GM12872 (cell line): ENCODE results near the gene MCC.

Experiments
- TF ChIP-seq, protein P1 (sequence below): IDR thresholded peaks from 3 replicates; pipeline ENCODE4 v1.5.1; 2011; ENCODE audit warnings: low read depth, mild to moderate bottlenecking, low read length, moderate library complexity; ENCODE audit not compliant: insufficient read depth

MCC gene

DNA sequence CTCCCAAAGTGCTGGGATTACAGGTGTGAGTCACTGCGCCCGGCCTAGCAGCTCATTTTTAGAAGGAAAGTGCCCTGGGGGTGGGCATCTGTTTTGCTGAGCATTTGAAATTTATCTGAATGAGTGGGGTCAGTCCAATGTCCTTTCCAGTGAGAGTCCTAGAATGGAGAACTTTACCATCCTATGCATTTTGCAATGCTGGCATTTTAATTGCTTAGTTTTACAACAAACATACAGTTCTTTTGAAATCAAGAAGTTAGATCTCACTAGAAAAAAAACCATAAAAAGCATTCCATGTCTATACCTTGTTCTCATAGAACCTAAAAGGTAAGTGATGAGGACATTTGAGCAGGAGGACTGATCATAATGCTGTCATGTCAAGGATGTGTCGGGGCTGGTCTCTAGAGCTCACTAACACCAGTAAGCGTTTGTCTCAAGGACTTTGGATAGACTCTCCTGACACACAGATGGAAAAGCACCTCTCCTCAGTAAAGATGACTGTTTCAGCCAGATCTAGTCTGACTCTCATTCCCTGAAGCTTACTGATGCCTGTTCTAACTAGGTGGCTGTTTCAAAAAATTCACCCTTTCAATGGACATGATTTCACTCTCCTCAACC, 427.7 kb downstream of the MCC start:
- TF ChIP-seq, protein P1, sequence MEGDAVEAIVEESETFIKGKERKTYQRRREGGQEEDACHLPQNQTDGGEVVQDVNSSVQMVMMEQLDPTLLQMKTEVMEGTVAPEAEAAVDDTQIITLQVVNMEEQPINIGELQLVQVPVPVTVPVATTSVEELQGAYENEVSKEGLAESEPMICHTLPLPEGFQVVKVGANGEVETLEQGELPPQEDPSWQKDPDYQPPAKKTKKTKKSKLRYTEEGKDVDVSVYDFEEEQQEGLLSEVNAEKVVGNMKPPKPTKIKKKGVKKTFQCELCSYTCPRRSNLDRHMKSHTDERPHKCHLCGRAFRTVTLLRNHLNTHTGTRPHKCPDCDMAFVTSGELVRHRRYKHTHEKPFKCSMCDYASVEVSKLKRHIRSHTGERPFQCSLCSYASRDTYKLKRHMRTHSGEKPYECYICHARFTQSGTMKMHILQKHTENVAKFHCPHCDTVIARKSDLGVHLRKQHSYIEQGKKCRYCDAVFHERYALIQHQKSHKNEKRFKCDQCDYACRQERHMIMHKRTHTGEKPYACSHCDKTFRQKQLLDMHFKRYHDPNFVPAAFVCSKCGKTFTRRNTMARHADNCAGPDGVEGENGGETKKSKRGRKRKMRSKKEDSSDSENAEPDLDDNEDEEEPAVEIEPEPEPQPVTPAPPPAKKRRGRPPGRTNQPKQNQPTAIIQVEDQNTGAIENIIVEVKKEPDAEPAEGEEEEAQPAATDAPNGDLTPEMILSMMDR: no peak

DNA sequence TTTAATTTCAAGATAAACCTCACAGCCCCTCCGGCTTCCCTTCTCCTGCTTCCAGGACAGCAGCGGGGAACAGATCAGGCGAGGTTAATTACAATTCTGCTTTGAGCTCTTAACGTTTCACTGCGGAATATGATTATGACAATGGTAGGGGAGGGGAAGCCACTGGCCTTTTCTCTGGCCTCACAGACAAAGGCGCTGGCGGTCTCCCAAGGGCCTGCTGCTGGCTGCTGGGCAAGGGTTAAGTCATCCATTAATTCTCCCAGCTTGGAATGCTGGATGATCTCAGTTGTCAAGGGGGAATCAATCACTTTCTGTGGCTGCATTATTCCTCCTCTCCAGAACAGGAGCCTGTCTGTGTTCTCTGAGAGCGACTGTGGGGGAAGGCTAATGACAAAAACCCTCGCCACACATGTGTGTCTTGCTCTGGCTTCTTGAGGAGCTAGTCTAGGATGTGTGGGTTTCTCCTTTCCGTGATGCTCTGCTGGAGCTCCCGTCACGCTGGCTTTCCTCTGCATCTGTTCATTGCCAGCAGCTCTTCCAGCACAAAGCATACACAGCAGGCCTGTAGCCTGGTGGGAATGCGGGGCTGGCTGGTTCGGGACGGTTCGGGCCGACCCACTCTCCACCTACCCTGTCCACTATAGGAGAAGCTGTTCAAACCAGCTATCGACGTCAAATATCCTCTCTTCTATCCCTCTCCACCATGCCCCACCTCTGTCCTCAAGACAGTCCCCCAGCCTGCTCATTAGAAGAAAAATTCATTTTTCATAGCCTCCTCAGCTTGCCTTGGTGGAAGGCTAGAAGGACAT, 428.8 kb downstream of the MCC start:
- TF ChIP-seq, protein P1: no peak

DNA sequence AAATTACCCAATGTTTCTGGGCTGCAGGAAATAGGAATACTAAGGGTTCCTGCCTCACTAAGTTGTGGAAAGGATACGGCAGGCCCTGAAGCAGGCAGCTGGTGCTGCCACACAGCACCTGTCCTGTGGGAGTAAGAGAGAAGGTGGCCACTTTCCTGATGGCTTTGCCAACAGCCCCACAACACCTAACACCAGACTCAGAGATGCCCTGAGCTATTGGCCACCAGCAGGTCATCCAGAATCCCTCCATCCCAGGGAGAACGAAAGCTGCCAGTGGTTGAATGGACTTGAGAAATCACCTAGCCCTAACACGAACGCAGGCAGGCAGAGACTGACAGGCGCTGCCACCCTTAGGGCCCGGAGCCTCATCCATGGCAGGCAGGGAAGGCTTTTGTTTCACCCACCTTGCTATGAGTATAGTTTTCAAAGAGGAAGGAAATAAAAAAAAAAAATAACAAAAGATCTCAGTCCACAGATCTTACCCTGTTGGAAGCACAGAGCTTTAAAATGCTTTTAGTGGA, 429.5 kb downstream of the MCC start:
- TF ChIP-seq, protein P1: no peak

DNA sequence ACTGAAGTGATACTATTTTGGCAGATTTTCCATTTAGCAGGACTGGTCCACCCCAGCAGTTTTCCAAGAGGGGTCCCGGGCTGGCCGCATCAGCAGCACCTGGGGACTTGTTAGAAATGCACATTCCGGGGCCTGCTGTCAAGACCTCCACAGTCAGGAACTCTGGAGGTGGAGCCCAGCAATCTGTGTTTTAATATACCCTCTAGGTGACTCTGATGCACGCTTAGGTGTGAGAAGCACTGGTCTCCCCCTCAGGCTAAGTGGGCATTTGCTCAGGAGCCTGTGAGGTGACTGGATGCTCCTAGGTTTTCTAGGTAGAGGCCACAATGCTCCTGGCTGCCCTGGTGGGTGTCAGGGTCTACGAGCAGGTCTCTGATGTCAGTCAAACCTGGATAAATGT, 430.0 kb downstream of the MCC start:
- TF ChIP-seq, protein P1: no peak

DNA sequence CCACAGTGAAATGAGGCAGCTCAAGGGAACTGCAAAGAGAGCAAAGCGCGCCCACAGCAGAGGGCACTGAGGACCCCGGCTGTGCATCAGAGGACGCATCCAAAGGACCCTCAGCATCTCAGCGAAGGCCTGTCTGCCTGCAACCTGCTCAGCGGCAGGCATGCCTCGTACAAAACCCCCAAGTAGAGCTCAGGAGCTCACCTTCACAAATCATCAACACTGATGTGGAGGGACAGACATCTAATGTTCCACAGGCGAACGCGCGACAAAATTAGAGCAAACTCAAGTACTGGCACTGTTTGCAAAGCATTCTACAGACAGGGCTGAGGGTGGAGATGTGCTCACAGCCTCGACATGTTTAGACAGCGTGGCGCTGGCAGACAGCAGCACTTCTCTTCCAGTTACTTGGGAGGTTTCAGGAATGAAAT, 430.7 kb downstream of the MCC start:
- TF ChIP-seq, protein P1: no peak

DNA sequence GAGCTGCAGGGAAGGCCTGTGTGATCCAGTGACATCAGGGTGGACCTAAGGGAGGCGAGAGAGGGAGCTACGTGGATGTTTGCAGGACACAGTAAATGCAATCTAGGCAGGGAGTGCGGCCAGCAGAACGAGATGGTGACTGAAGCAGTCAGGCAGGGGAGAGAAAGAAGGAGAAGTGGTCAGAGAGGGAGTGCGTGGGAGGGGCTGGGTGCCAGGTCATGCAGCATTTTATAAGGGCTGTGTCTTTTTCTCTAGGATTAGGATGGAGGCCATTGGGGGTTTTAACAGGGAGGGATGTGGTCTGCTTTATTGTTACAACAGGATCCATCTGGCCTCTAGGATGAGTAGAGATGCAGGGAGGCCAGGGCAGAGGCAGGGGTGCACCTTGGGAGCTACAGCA, 431.3 kb downstream of the MCC start:
- TF ChIP-seq, protein P1: no peak

DNA sequence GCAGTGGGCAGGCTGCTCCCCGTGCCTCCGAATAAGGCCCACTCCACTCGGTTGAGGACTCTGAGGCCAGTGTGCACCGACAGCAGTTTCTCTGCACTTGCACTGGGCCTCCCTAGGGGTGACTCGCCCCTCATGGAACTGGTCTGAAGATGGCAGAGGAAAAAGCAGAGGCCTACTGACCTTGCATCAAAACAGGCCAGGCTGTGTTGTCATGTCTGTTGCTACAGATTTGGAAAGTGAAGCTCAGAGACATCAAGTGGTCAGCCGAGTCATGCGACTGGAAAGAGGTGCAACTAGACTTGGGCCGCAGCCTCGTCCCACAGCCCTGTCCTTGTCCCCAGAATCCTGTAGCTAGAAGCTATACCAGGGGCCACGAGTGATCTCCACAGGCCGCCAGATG, 433.4 kb downstream of the MCC start:
- TF ChIP-seq, protein P1: no peak
